IPS-NIHi7 (cell line): ENCODE data around the gene CARD8.

Source experiments
- DNase-seq: peaks from one replicate; pipeline ENCODE4 v3.0.0; 2012; ENCODE audit warnings: mixed read lengths; ENCODE audit errors: extremely low spot score

Gene CARD8

GRCh38 chr19:48170817-48171347, 84.8 kb downstream of the CARD8 start:
- DNase-seq, result no peak

DNA sequence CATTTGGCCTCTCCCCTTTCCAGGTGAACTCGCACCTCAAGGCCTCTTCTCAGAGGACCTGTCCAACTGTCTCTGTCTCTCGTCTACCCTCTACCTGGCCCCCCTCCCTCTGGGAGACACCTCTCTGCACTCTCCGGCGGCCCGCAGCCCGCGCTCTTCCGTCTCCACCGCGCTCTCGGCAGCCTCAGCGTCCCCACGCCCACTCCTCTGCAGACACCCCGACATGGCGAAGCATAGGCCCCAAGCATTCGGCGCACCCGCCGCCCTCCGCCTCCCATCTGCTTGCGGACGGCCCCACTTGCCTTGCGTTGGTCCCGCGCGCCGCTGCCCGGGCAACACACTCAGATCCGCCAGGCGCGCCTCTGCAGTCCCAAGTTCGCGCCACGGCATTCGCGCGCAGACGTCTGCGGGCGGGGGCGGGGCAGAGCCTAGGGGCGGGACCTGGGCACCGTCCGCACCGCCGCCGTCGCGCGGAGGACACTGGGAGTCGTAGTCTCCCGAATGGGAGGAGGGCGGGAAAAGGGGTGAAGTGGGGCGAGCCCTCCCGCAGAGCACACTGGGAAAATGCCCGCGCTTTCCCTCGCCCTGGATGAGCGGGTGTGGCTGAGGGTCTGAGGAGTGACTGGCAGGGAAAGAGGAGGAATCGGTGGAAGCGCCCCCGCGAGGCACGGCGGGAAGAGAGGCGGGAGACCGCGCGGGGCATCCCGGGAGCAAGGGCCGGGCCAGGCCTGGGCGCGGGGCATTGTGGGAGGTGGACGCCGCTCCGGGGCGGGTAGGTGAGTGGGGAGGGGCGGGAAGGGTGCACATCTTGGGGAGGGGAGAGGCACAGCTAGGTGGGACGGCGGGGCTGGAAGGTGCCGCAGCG, 85.5 kb downstream of the CARD8 start, which contains the start of the genes LIG1 and ZSWIM9:
TSS of gene LIG1 (minus strand) at position 406 of the 865 bp plus-strand sequence. CDS start 4,778 bp downstream, outside the sequence.
TSS of gene ZSWIM9 (plus strand) at position 742 of the 865 bp plus-strand sequence. CDS start 1,123 bp downstream, outside the sequence.
- peak; percentile 98 for DNase-seq

- peak; percentile 97 for DNase-seq
Observed at GRCh38 chr19:48169578-48169938, 86.2 kb downstream of the CARD8 start.

DNA sequence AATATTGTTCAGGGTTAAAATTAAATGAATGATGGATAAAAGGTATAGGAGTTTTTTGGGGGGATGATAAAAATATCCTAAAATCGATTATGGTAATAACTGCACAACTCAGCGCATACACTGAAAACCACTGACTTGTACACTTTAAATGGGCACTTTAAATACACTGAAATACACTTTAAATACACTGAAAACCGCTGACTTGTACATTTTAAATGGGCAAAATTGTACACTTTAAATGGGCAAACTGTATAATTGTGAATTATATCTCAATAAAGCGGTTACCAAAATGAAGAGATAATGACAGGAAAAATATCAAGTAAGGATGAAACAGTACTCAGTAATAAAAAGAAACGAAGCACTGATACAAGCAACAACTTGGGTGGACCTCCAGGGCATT, 87.0 kb downstream of the CARD8 start:
- no peak for DNase-seq

GRCh38 chr19:48158210-48158790, 97.4 kb downstream of the CARD8 start:
- no peak for DNase-seq
